ENCODE data around the gene IL9.

DNA sequence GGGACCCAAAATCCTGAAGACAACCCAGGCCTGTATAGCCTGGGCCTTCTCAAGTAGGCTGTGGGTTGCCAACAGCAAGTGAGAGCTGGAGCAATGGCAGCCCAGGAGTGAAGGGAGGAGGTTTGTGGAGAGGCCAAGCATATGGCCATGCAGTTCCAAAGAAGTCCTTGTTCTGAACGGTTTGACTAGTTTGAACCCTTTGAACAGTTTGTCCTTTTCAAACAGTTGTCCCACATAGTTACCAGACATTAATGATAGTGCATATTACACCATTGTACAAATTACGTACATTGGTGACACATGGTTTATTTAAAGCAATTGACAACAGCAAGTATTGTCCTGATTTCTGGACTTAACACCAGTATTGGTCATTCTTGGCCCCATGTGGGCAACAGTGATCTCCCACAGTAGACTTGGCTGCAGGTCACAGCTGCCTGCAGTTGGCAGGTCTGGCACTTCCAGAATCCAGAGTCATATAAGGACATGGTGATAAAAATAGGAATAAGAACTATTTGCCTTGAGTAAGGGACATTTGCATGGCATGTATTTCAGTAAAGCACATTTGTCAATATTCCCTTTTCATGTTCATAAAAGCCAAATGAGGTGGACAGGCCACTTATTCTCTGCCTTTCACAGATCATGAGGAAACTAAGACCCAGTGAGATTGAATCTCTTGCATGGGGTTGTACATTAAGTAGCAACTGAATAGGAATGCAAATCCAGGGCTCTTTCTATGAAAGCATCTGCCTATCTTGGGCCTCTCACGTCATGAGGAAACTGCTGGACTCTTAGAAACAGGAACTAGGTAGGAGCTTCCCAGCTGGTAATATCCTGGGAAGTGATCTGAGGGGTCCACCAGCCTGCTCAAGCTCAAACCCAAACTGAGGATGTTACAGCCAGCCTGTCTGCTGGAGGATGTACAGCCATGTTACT is 30.9 kb downstream of the IL9 start:
- TF ChIP-seq YY1 (IDR thresholded peaks at IDR 0.05; ENCODE audit: insufficient read depth, insufficient read length), result no peak
- TF ChIP-seq ZNF274 (IDR thresholded peaks at IDR 0.05; ENCODE audit: low read depth, low read length), result no peak

Data from NT2/D1 (cell line).